Activated CD8-positive, alpha-beta memory T cell treated with anti-CD3 and anti-CD28 coated beads, Interleukin-2, amount 10 ng/mL, durations not matched to agents 7 days and 5 days (primary cell): ENCODE results near the gene SLC38A4. TPM values are rescaled to one million over a fixed set of nuclear protein-coding genes. Genes with fewer than 3 reads are reported as not detected.

Source experiments
- ATAC-seq: fragments of 150-1000 bp; cut with Tn5 transposase; one replicate; pipeline ENCODE4 v1.10.0; 2021; ENCODE audit warnings: moderate library complexity
- CTCF ChIA-PET: fragments of 350-600 bp; sonication (Branson Sonifier 250); formaldehyde crosslinking; loops from one replicate; lab custom pipeline; 2021; ENCODE audit warnings: antibody characterized with exemption; lab: Charles Lee
- DNase-seq: peaks from one replicate; pipeline ENCODE4 v3.0.0-alpha.2; 2020
- H3K27ac Mint-ChIP-seq: one replicate; pipeline ENCODE4 v1.8.0; 2021; ENCODE audit warnings: mild to moderate bottlenecking, mixed read lengths
- H3K27me3 Mint-ChIP-seq: one replicate; pipeline ENCODE4 v1.8.0; 2021; ENCODE audit warnings: mixed read lengths
- H3K36me3 Mint-ChIP-seq: one replicate; pipeline ENCODE4 v1.8.0; 2021; ENCODE audit warnings: mild to moderate bottlenecking, mixed read lengths
- H3K4me1 Mint-ChIP-seq: one replicate; pipeline ENCODE4 v1.8.0; 2021; ENCODE audit warnings: mixed read lengths
- H3K4me3 Mint-ChIP-seq: one replicate; pipeline ENCODE4 v1.8.0; 2021; ENCODE audit warnings: mild to moderate bottlenecking, moderate library complexity, mixed read lengths
- H3K9me3 Mint-ChIP-seq: one replicate; pipeline ENCODE4 v1.8.0; 2022; ENCODE audit warnings: low read depth, mixed read lengths
- total RNA-seq, 2 experiments: library from RNA; stranded (reverse); gene quantifications; one replicate each; pipeline ENCODE4 v1.2.3, GENCODE V29; 2021

The SLC38A4 gene
- total RNA-seq, 2 experiments from 2014 or later, result not detected

DNA sequence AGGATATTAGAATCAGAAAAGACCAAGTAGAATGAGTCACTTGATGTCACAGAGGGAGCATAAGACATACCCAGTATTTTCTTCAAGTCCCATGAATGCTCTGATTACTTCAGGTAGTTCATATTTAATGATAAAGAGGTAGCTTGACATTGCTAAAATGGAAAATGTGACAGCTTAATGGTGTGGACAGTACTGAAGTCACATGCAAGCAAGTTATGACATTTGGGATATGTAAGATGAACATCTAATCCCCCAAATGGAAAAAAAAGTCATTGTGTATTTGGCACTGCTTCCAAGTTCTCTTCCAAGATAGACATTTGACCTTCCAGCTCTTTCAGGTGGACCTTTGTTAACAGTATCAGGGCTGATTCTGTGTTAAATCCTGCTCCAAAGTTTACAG is 45.9 kb downstream of the SLC38A4 start:
- no peaks in the 10 kb centered on the region for H3K4me1 Mint-ChIP-seq
- ATAC-seq (no peak), DNase-seq (no peak)
- CTCF ChIA-PET, result no interaction called here
- H3K36me3 Mint-ChIP-seq, result no peaks in the 10 kb centered on the region
- H3K27me3 Mint-ChIP-seq, result peaks cover 28% of the 10 kb centered on the region
- no peaks in the 10 kb centered on the region for H3K9me3 Mint-ChIP-seq
- no peak overlapping the region for H3K4me3 Mint-ChIP-seq
- H3K27ac Mint-ChIP-seq, result no peak overlapping the region

DNA sequence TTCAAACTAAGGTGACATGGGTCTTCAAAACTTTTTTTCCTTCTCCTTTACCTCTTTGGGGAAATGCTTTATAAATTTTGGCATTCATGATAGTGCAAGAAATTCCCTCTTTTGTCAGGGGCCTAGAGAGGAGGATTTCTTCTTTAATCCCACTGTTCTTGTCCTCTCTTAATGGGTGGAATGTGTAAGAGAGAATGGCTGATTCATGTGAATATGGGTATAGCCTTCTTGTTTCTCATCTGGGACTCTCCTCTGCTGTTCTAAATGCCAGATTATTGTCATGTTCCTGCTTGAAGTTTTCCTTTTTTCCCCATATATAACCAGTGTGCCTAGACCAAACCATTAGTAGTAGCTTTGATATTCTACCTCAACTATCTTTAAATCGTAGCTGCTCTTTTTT is 46.7 kb downstream of the SLC38A4 start:
- CTCF ChIA-PET, result no interaction called here
- Mint-ChIP-seq H3K36me3 (no peaks in the 10 kb centered on the region), H3K9me3 (no peaks in the 10 kb centered on the region), H3K4me1 (no peaks in the 10 kb centered on the region), H3K4me3 (no peak overlapping the region), H3K27me3 (peaks cover 27% of the 10 kb centered on the region), H3K27ac (no peak overlapping the region)
- ATAC-seq (no peak), DNase-seq (no peak)

DNA sequence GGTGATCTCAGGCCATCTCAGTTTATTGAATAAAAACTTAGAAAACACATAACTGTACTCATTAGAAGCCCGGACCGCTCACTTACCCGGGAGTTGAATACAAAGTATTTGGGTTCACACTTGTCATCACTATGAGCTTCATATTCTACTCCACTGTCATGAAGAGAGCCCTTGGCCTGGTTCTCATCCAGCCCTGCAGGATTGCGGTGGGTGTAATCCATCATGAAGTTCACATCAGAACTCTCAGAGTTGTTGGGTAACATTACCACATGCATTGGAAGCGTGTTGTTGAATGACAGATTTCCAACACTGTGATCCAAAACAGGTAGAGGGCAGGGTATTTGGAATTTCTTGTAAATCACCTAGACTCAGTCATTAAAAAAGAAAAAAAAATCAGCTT is 47.4 kb downstream of the SLC38A4 start:
- H3K4me1 Mint-ChIP-seq, result no peaks in the 10 kb centered on the region
- DNase-seq (no peak), ATAC-seq (no peak)
- CTCF ChIA-PET, result no interaction called here
- H3K9me3 Mint-ChIP-seq, result no peaks in the 10 kb centered on the region
- no peaks in the 10 kb centered on the region for H3K36me3 Mint-ChIP-seq
- H3K27me3 Mint-ChIP-seq, result peaks cover 24% of the 10 kb centered on the region
- no peak overlapping the region for H3K27ac Mint-ChIP-seq
- no peak overlapping the region for H3K4me3 Mint-ChIP-seq

DNA sequence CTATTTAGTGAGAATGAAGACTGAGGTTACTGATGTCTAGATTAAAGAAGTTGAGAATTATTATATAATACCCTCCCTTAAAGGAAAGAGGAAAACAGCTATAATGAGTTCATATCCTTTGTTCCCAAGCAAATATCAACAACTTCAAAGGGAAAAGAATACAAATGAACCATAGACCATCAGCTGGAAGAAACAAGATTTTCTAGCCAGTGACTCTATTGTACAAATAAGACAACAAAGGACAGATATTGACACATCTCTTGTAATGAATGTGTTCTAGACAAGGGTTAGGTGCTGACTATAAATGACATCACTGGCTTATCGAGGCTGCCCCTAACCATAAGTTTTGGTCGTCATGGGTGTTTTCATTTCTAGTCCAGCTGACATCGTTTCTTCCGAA is 48.2 kb downstream of the SLC38A4 start:
- no peaks in the 10 kb centered on the region for H3K9me3 Mint-ChIP-seq
- no peaks in the 10 kb centered on the region for H3K4me1 Mint-ChIP-seq
- peaks cover 19% of the 10 kb centered on the region for H3K27me3 Mint-ChIP-seq
- no peak overlapping the region for H3K27ac Mint-ChIP-seq
- ATAC-seq, result no peak
- CTCF ChIA-PET, result no interaction called here
- DNase-seq, result no peak
- no peaks in the 10 kb centered on the region for H3K36me3 Mint-ChIP-seq
- H3K4me3 Mint-ChIP-seq, result no peak overlapping the region

DNA sequence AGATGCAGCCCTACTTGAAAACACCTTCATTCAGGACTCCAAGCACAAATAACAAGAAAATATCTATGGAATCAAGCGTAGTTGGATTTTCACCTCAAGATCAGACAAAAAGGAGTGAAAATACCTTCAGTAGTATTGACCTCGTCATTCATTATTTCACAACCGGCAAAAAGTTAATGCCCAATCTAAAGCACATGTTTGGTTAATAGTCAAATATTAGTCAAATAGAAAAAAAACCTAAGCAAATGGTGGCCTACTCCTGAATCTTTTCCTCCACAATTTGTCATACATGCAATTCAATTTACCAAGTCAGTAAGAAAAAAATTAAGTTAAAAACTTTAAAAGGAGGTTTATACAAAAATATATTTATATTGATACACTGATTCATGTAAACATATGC is 50.0 kb downstream of the SLC38A4 start:
- DNase-seq (no peak), ATAC-seq (no peak)
- CTCF ChIA-PET, result no interaction called here
- Mint-ChIP-seq H3K4me1 (no peaks in the 10 kb centered on the region), H3K36me3 (no peaks in the 10 kb centered on the region), H3K27me3 (peaks cover 17% of the 10 kb centered on the region), H3K27ac (no peak overlapping the region), H3K4me3 (no peak overlapping the region), H3K9me3 (no peaks in the 10 kb centered on the region)

DNA sequence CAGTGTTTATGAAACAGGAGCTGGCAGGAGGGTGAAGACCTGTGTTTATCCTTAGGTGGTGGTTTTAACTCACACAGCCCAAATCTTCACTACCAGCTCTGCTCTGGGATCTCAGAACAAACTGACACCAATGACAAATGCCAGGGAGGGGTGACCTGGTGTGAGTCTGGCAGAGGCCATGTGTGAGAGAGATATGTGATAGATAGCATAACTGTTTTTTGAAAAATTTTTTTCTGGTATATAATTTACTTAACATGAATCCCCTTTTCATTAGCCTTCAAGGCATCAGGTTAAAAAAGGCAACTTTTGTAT is 51.5 kb downstream of the SLC38A4 start:
- DNase-seq (no peak), ATAC-seq (no peak)
- CTCF ChIA-PET, result no interaction called here
- H3K4me3 Mint-ChIP-seq, result no peak overlapping the region
- H3K9me3 Mint-ChIP-seq, result no peaks in the 10 kb centered on the region
- no peaks in the 10 kb centered on the region for H3K4me1 Mint-ChIP-seq
- no peak overlapping the region for H3K27ac Mint-ChIP-seq
- peaks cover 14% of the 10 kb centered on the region for H3K27me3 Mint-ChIP-seq
- H3K36me3 Mint-ChIP-seq, result no peaks in the 10 kb centered on the region

DNA sequence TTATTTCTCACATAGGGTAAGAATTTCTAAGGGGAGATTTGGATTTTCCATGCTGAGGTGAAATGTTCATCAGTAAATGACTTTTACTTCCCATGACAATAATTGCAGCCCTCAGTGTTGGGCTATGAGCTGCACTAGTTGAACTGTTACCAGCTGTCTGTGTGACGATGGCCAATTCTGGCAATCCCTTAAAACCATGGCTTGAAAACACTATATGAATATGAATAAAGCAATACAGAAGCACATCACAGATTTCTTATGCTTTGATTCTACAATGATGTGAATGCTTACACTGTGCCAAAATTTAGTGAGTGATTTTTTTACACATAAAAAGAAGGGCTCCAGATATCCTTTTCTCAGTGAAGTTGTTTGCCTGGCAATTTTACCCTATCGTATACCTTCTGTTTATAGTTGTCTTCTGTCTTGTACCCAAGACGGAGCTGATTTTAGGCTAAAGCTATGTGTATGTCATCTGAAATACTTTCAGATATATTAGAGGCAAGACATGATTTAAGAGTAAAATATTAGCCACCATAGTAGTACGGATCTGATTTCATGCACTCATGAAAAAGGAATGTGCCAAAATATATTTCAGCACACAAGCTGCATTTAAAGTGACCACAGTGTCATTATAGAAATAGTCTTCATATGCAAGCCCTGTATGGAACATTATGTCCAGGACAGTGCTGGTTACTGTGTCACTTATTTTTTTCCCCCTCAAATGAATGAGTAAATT is 52.0 kb downstream of the SLC38A4 start:
- no peak for ATAC-seq
- no peak for DNase-seq
- CTCF ChIA-PET, result no interaction called here
- no peaks in the 10 kb centered on the region for H3K36me3 Mint-ChIP-seq
- no peaks in the 10 kb centered on the region for H3K4me1 Mint-ChIP-seq
- H3K27ac Mint-ChIP-seq, result no peak overlapping the region
- H3K27me3 Mint-ChIP-seq, result peaks cover 17% of the 10 kb centered on the region
- no peaks in the 10 kb centered on the region for H3K9me3 Mint-ChIP-seq
- H3K4me3 Mint-ChIP-seq, result no peak overlapping the region

DNA sequence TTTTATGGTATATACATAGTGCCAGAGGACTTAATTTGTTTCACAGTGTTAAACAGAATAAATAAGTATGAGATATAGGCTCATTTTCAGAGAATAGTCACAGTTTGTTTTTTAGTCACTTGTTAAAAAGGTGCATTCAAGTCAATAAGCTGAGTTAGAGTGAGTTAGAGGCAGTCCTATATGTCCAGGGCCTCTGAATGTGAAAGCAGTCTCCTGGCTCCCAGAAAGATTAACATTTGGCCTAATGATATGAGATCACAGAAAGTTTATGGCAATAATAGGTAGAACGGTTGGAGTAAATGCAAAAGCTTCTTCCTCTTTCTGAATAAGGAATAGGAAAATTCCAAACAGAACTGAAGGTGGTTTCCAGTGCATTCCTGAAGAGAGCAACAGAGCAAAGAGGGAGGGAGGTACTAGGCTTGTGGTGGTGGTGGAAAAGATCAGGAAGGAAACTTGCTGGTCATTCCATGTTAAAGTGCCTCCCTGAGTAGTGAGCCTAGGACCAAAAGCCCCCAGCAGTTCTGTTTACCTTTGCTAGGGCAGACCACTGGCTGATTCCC is 54.4 kb downstream of the SLC38A4 start:
- Mint-ChIP-seq H3K4me3 (no peak overlapping the region), H3K36me3 (no peaks in the 10 kb centered on the region), H3K9me3 (no peaks in the 10 kb centered on the region), H3K27me3 (peaks cover 21% of the 10 kb centered on the region), H3K4me1 (no peaks in the 10 kb centered on the region), H3K27ac (no peak overlapping the region)
- CTCF ChIA-PET, result interaction anchor here (0.9 kb wide), 1 partner anchor 25 kb away, joined by 4 read pairs; no protein-coding TSS in a partner anchor
- DNase-seq (no peak), ATAC-seq (no peak)

DNA sequence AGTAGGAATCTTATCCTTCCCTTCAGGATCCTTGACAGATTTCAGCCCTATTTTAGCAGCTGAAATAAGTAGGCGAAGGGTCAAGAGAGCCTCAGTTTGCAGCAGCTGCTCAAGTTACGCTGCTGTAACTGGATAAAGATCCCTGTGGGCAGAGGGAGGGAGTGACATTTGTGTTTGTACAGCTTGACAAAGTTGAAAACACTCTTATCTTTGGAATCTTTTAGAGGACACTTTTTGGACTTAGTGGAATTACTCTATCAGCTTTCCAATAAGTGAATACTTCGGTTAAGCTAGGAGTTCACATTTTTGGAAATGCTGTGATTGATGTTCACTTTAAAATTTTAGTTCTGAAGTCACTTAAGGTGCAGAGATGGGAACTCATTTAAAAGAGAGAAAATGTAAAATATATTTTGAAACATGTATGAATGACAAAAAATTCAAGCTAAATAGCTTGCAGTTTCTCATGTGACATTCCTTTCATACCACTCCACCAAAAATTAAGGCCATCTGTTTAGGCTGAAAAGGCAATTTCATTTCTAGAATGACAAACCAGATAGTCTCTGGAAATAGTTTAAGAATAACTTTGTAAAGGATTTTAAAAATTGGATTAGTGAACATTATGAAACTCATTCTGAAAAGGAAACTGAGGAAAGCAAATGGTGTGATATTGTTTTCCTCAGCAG is 55.2 kb downstream of the SLC38A4 start:
- H3K36me3 Mint-ChIP-seq, result no peaks in the 10 kb centered on the region
- no peak overlapping the region for H3K27ac Mint-ChIP-seq
- no peaks in the 10 kb centered on the region for H3K9me3 Mint-ChIP-seq
- ATAC-seq, result no peak
- CTCF ChIA-PET, result interaction anchor here (0.9 kb wide), 1 partner anchor 26 kb away, joined by 4 read pairs; no protein-coding TSS in a partner anchor
- no peaks in the 10 kb centered on the region for H3K4me1 Mint-ChIP-seq
- DNase-seq, result no peak
- H3K27me3 Mint-ChIP-seq, result peaks cover 19% of the 10 kb centered on the region
- H3K4me3 Mint-ChIP-seq, result no peak overlapping the region

DNA sequence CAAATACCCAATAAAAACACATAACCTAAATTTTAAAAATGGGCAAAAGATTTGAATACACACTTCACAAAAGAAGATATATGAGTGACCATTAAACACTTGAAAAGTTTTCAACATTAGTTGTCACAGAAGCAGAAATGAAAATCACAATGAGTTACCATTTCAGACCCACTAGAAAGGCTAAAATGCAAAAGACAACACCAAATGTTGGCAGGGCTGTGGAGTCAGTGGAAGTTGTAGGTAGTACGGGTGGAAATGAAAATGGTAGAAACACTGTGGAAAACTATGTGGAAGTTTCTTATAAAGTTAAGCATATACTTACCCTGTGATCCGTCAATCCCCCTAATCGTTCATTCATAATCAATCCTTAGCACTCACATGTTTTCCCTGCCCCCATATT is 61.8 kb downstream of the SLC38A4 start:
- Mint-ChIP-seq H3K4me3 (no peak overlapping the region), H3K4me1 (peaks cover 5% of the 10 kb centered on the region), H3K36me3 (no peaks in the 10 kb centered on the region), H3K9me3 (peaks cover 5% of the 10 kb centered on the region), H3K27ac (no peak overlapping the region), H3K27me3 (peaks cover 6% of the 10 kb centered on the region)
- no peak for DNase-seq
- CTCF ChIA-PET, result no interaction called here
- no peak for ATAC-seq

DNA sequence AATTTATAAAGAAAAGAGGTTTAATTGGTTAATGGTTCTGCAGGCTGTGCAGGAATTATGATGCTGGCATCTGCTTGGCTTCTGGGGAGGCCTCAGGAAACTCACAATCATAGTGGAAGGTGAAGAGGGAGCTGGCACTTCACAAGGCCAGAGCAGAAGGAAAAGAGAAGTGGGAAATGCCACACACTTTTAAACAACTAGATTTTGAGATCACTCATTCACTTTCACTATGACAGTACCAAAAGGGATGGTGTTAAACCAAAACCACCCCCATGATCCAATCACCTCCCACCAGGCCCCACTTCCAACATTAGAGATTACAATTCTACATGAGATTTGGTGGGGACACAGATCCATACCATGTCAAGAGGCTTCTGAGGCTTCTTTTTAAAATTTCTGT is 62.6 kb downstream of the SLC38A4 start:
- CTCF ChIA-PET, result no interaction called here
- H3K27me3 Mint-ChIP-seq, result peaks cover 5% of the 10 kb centered on the region
- ATAC-seq (peak; percentile 16), DNase-seq (no peak)
- H3K36me3 Mint-ChIP-seq, result no peaks in the 10 kb centered on the region
- H3K27ac Mint-ChIP-seq, result no peak overlapping the region
- H3K9me3 Mint-ChIP-seq, result peaks cover 5% of the 10 kb centered on the region
- H3K4me3 Mint-ChIP-seq, result no peak overlapping the region
- peaks cover 5% of the 10 kb centered on the region for H3K4me1 Mint-ChIP-seq

DNA sequence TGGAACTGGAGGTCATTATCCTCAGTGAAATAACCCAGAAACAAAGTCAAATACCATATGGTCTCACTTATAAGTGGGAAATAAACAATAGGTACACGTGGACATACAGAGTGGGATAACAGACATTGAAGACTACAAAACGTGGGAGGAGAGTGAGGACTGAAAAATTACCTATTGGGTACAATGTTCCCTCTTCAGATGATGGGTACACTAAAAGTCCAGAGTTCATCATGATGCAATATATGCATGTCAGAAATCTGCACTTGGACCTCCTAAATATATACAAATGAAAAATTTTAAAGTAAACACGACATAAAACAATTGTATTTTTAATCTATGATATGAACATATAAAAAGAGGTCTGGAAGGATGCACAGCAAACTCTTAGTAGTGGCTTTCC is 71.2 kb downstream of the SLC38A4 start:
- Mint-ChIP-seq H3K27ac (no peak overlapping the region), H3K36me3 (peaks cover 2% of the 10 kb centered on the region), H3K4me3 (no peak overlapping the region), H3K27me3 (peaks cover 4% of the 10 kb centered on the region), H3K9me3 (peaks cover 7% of the 10 kb centered on the region), H3K4me1 (no peaks in the 10 kb centered on the region)
- CTCF ChIA-PET, result no interaction called here
- DNase-seq (no peak), ATAC-seq (no peak)

DNA sequence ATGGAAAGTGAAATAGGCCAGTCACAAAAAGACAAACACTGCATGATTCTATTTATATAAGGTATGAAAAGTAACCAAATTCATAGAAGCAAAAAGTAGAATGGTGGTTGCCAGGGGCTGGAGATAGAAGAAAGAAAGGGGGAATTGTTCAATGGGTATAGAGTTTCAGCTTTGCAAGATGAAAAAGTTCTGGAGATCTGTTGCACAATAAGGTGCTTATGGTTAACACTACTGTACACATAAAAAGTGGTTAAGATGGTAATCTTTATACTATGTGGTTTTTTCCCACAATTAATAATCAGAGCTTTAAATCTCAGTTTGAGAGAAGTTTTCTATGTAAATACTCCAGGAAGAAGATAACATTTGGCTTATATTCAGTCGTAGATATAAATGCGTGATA is 73.4 kb downstream of the SLC38A4 start:
- no peaks in the 10 kb centered on the region for H3K4me1 Mint-ChIP-seq
- no peak overlapping the region for H3K27ac Mint-ChIP-seq
- H3K9me3 Mint-ChIP-seq, result peaks cover 9% of the 10 kb centered on the region
- ATAC-seq, result no peak
- H3K4me3 Mint-ChIP-seq, result no peak overlapping the region
- peaks cover 2% of the 10 kb centered on the region for H3K36me3 Mint-ChIP-seq
- peaks cover 4% of the 10 kb centered on the region for H3K27me3 Mint-ChIP-seq
- DNase-seq, result no peak
- CTCF ChIA-PET, result no interaction called here

DNA sequence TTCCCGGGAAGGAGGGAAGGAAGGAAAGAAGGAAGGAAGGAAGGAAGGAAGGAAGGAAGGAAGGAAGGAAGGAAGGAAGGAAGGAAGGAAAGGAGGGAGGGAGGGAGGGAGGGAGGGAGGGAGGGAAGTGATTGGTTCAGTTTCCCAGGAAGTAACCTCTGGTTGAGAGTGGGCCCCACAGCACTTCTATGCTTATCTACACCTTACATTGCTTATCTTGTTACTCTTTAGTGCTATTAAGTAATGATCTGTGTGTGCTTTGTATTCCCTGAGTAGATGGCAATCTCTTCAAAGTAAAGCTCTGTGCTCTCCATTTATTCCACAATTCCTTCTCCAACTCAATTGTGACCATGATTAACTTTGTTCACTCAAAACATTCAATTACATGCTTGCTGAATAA is 74.6 kb downstream of the SLC38A4 start:
- CTCF ChIA-PET, result no interaction called here
- DNase-seq (no peak), ATAC-seq (no peak)
- peaks cover 4% of the 10 kb centered on the region for H3K9me3 Mint-ChIP-seq
- H3K27me3 Mint-ChIP-seq, result peaks cover 4% of the 10 kb centered on the region
- H3K27ac Mint-ChIP-seq, result no peak overlapping the region
- no peak overlapping the region for H3K4me3 Mint-ChIP-seq
- peaks cover 2% of the 10 kb centered on the region for H3K36me3 Mint-ChIP-seq
- H3K4me1 Mint-ChIP-seq, result no peaks in the 10 kb centered on the region
